CD4-positive, alpha-beta T cell treated with Interleukin-12 subunit alpha and Interleukin-12 subunit beta, for 1 hour (primary cell): ENCODE results near the gene YIPF1.
"Not testable (repeated sequence)": the region's sequence is repeated elsewhere in the genome, so short reads cannot be mapped to it uniquely, and the experiment has no call there.

Experiments used
- DNase-seq: peaks from one replicate; pipeline ENCODE4 v3.0.0-alpha.2; 2020

YIPF1 gene

DNA sequence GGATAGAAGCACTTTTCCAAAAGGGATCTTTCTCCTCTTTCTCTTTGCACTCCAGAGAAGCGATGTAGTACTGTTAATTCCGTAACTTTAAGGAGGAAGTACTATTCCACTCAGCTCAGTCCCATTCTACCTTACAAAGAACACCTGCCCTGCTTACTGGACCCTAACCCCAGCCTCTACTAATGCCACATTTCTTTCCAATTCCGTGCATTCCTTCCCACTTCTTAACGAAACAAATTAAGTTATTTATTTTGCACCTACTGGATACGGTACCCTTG is 52.0 kb downstream of the YIPF1 start:
- DNase-seq = no peak

DNA sequence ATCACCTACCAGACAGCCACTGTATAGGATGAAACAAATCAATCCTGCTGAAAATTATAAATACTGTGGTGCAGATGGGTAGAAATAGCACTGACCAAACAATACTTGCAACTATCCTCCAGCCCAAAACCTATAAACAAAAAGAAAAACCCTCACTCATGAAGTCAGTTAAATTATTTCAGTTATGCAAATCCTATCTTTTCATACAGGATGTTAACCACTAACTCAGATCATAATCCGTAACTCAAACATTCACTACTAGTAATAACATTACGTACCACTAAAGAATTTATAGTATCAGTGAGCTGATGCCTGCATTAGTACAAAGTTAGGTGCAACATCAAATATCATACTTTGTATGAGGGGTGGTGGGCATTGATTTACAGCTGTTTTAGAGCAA is 54.1 kb downstream of the YIPF1 start:
- no peak for DNase-seq

DNA sequence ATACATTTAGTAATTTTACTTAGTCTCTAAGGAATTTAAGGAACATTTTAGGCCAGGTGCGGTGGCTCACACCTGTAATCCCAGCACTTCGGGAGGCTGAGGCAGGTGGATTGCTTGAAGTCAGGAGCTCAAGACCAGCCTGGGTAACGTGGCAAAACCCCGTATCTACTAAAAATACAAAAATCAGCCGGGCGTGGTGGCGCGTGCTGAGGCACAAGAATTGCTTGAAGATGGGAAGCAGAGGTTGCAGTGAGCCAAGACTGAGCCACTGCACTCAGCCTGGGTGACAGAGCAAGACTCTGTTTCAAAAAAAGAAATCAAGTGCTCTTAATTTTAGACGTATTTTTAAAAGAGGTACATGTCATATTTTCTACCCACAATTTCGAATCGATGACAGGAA is 54.8 kb downstream of the YIPF1 start:
- DNase-seq = no peak

DNA sequence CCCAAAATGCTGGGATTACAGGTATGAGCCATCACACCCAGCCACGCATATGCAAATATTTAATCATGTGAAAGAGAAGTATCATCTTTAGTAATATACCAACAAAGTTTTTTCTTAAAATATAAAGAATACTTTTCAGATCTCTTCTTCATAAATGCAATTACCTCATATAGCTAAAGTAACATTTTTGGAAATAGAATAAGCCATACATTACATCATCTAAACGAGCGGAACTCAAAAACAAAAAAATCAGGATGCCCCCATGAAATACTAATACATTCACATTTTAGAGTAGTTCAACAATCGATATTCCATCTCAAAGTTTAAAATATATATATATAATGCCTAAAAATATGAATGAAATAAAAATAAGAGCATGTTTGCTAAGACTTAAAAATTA is 56.2 kb downstream of the YIPF1 start:
- no peak for DNase-seq

DNA sequence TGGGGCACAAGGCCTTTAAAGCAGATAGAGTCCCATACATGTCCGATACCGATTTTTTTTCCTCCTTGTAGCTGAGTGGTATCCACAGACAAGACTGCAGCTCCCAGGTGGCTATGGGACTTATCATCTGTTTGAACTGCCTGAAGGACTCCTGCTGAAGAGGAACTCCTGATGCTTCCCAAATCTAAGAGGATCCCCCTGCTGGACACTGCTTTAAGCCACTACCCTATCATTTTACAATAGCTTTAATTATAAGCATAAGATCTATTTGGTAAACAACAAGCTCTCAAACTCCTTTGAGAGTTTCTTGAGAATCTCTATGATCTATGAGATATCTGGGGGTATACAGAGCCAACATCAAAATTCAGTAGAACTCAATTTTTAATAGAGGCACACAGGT is 63.2 kb downstream of the YIPF1 start:
- no peak for DNase-seq

DNA sequence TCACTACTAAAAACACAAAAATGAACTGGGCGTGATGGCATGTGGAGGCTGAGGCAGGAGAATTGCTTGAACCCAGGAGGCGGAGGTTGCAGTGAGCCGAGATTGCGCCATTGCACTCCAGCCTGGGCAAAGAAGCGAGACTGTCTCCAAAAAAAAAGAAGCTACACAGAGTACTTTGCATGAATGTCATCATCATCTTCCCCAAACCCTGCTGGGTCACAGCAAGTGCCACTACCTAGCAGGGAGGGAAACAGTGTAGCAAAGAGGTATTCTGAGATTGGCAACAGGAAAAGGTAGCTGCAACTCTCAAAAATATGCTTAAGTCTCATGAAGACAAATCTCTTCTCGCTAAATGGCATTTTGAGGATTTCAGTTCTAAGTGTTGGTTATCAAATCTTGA is 64.3 kb downstream of the YIPF1 start:
- no peak for DNase-seq

DNA sequence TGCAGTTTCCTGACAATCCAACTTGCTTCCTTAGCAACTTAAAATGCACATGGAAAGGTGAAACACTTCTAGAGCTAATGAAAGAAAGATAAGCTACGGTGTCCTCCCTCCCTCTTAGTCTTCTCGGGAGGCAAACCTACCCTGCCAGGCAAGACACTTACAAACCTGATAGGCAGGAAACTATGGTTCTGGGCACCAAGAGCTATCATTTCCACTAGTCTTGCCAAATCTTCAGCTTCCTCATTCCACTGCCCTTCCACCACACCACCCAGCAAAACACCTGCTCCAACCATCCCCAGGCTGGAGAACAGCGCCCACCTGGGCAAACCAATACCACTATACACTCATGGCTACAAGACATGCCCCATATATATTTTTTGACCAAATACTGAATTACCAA is 66.7 kb downstream of the YIPF1 start:
- DNase-seq = no peak

DNA sequence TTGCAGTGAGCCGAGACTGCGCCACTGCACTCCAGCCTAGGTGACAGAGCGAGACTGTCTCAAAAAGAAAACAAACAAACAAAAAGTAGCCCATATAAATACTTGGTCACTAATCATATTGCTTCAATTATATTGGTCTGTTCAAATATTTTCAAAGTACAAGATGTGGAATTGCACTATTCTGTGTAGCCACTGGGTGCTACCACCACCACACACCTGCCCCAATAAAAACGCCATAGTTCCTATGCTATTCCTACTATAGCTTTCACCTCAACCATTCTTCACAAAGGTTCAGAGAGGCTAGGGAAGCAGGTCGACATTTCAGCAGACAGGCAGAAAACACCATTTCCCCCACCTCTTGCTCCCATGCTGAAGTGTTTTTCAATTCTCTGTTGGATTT is 68.2 kb downstream of the YIPF1 start:
- DNase-seq = no peak

DNA sequence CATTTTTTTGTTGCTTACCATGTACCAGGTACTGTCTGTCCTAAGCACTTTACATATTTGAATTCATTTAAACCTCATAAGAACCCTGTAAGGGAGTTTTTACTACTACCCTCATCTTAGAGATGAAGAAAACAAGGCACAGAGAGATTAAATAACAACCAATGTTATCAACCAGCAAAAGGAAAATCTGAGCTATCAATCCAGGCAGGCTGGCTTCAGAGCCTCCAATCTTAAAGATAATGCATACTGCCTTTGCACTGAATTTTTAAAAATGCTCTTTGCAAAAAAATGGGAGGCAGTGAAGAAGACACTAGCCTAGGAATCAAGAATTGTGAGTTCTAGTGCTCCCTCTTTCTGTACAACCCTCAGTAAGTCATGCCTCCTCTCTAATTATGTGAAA is 70.2 kb downstream of the YIPF1 start:
- no peak for DNase-seq

DNA sequence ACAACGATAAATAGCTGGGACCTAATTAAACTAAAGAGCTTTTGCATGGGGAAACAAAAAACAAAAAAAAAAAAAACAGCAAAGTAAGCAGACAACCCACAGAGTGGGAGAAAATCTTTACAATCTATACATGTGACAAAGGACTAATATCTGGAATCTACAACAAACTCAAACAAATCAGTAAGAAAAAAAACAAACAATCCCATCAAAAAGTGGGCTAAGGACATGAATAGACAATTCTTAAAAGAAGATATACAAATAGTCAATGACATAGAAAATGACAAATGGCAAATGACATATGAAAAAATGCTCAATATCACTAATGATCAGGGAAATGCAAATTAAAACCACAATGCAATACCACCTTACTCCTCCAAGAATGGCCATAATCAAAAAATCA is 73.0 kb downstream of the YIPF1 start:
- DNase-seq = not testable (repeated sequence)

DNA sequence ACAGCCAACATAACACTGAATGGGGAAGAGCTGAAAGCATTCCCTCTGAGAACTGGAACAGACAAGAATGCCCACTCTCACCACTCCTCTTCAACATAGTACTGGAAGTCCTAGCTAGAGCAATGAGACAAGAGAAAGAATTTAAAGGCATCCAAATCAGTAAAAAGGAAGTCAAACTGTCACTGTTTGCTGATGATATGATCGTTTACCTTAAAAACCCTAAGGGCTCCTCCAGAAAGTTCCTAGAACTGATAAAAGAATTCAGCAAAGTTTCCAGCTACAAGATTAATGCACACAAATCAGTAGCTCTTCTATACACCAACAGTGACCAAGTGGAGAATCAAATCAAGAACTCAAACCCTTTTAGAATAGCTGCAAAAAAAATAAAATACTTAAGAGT is 74.1 kb downstream of the YIPF1 start:
- DNase-seq = not testable (repeated sequence)

DNA sequence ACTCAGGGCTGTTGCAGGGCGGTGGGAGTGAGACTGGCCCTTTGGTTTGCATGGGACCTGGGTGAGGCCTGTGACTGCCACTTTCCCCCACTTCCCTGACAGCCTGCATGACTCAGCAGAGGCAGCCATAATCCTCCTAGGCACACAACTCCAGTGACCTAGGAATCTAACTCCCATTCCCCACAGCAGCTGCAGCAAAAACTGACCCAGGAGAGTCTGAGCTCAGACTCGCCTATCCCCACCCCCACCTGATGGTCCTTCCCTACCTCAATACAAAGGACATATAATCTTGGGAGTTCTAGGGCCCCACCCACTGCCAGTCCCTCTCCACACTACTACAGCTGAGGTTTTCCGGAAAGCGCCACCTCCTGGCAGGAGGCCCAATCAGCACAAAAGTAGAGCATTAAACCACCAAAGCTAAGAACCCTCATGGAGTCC is 78.2 kb downstream of the YIPF1 start:
- no peak for DNase-seq

DNA sequence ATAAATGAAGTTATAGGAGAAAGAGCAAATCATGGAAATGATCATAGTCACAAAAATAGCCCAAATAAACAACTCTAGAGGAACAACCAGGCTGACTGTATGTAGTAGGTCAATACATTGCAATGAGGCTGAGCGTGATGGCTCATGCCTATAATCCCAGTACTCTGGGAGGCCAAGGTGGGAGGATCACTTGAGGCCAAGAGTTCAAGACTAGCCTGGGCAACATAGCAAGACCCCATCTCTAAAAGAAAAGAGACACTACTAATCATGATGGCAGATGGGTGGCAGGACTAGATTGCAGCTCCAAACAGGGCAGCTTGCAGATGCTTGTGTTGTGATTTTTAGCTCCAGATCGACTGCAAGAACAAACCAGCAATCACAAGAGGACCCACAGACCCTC is 79.1 kb downstream of the YIPF1 start:
- DNase-seq = no peak

DNA sequence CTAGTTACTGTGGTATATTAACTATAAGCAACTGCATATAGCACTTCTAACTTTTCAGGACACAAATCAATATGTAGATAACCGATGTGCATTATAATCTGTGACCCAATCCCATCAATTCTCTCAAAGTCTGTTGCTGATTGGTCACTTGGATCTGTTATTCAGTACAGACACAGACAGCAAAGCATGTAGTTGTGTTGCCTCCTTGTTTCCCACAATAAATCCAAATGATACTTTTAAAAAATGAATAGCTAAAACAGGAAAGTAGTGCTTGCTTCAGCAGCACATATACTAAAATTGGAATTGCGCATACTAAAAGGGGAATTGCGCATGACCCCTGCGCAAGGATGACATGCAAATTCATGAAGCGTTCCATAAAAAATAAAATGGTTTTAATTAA is 79.6 kb downstream of the YIPF1 start:
- DNase-seq = no peak

DNA sequence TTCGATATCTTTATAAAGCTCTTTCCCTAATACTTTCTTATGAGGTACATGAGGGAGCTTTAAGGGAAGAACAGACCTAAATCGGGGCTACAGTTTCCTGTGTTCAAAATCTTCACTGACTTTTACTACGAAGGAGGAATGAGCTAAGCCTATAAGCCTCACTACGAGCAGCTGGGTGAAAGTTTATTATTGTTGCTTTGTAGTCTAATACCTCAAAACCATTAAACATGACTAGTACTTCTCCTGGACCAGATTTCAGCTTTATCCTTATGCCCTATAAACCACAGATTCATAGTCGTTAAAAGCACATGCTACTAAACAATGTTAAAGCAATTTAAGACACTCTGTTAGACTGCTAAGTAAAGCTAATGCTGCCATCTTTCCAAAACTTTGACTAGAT is 81.7 kb downstream of the YIPF1 start:
- DNase-seq = no peak

DNA sequence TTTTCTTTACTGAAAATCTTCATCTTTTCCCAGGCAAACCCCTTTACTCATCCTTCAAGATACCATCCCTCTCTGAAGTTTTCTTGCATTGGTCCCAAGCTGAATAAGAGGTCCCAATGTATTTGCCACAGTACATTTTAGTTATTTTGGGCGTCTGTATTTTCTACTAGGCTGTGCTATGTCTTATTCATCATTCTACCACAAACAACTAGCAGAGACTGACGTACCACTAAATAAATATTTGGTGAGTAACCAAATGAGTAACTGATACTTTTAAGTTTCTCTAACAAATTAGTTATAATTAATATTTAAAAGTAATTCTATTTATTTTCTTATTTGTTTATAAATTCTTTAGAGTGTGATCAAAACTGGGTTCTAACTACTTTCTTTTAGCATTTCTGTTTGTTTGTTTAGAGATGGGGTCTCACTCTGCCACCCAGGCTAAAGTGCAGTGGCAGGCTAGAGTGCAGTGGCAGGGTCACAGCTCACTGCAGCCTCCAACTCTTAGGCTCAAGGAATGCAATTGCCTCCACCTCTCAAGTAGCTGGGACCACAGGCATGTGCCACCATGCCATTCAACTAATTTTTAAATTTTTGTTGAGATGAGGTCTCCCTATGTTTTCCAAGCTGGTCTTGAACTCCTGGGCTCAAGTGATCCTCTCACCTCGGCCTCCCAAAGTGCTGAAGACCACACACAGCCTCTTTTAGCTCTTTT is 84.6 kb downstream of the YIPF1 start:
- DNase-seq = no peak

DNA sequence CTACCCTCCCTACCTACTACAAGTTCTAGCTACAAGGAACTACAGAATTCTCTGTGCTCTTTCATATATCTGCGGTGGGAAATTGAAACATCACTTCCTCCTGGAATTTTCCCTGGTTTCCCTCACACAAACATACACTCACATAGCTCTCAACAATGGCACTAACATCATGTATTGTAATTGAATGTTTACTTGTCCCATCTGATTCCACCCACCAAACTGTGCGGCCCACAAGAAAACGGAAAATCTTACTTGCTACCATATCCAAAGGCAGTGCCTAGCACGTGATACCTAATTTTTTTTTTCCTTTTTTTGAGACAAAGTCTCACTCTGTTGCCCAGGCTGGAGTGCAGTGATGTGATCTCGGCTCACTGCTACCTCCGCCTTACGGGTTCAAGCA is 85.4 kb downstream of the YIPF1 start:
- DNase-seq = no peak
